Breast epithelium (tissue), 4 donors: ENCODE data around the gene DPYD. TPM values are rescaled to one million over a fixed set of nuclear protein-coding genes. Genes with fewer than 3 reads are reported as not detected.

ENCODE experiments used
- DNase-seq, 2 donors: peaks; one replicate each; pipeline ENCODE4 v3.0.0-alpha.2; 2019; ENCODE audit warnings: low spot score in 2 of 2
- H3K27ac ChIP-seq, 2 donors: fragments of 200-600 bp; sonication (generic) in 1 of 2; one replicate each; pipeline ENCODE4 v1.5.1; 2016 to 2019; ENCODE audit warnings: mild to moderate bottlenecking in 1 of 2
- H3K27me3 ChIP-seq, 2 donors: fragments of 200-600 bp; sonication (generic) in 1 of 2; one replicate each; pipeline versions ENCODE4 v1.5.1 to v1.6.0; 2017 to 2019; ENCODE audit warnings: control low read depth in 1 of 2, mild to moderate bottlenecking in 1 of 2
- H3K36me3 ChIP-seq: fragments of 200-600 bp; one replicate; pipeline ENCODE4 v1.5.1; 2019
- H3K4me1 ChIP-seq, 2 donors: fragments of 200-600 bp; sonication (generic); one replicate each; pipeline ENCODE4 v1.5.1; 2016 to 2019; ENCODE audit warnings: control low read depth in 1 of 2
- H3K4me3 ChIP-seq, 3 donors: fragments of 200-600 bp; sonication (generic); 1 replicate in 2 of 3; 2 replicates in 1 of 3; pipeline ENCODE4 v1.5.1; 2016 to 2019; ENCODE audit warnings: mild to moderate bottlenecking in 3 of 3, moderate library complexity in 2 of 3
- H3K9me3 ChIP-seq, 2 donors: fragments of 200-600 bp; sonication (generic) in 1 of 2; one replicate each; pipeline ENCODE4 v1.5.1; 2016 to 2019; ENCODE audit warnings: control low read depth in 1 of 2
- CTCF ChIP-seq, 3 donors: fragments of 450-650 bp; IDR thresholded peaks; one replicate each; pipeline ENCODE4 v1.5.1; 2016 to 2017; ENCODE audit warnings: antibody characterized with exemption in 3 of 3, mild to moderate bottlenecking in 3 of 3, moderate library complexity in 3 of 3
- POLR2A ChIP-seq: fragments of 450-650 bp; IDR thresholded peaks from one replicate; pipeline ENCODE4 v1.6.1; 2016; ENCODE audit warnings: antibody characterized with exemption, mild to moderate bottlenecking, moderate library complexity
- POLR2AphosphoS5 ChIP-seq, 3 donors: sonication (generic); formaldehyde crosslinking; IDR thresholded peaks; one replicate each; pipeline ENCODE4 v1.6.1; 2017; ENCODE audit warnings: antibody characterized with exemption in 3 of 3
- intact Hi-C: fragments of 100-400 bp; cut with DNase I; formaldehyde crosslinking; loops from one replicate; pipeline ENCODE4 v1.15.1; 2023; ENCODE audit warnings: low total_unique reads
- total RNA-seq, 3 donors: library from RNA; depleted of rRNA; stranded (reverse); fragments of >200 nt; gene quantifications; one replicate each; pipeline ENCODE4 v1.1.0, GENCODE V29; 2016

The DPYD gene
- total RNA-seq, 3 donors from 2014 or later, result 56.4 to 95.1 (median 58.1) TPM

- intact Hi-C loops, result no loop called here
- H3K4me3 ChIP-seq, result no peak overlapping the region
- H3K4me1 ChIP-seq, result no peaks in the 10 kb centered on the region
- no peak for DNase-seq
- no peaks in the 10 kb centered on the region for H3K36me3 ChIP-seq
- no peaks in the 10 kb centered on the region for H3K9me3 ChIP-seq
- H3K27me3 ChIP-seq, result no peaks in the 10 kb centered on the region
- TF ChIP-seq POLR2A (no peak), CTCF (IDR thresholded peaks at IDR 0.05) (peak in 2 of 3 donors; percentile 12 to 24)
- no peak overlapping the region for H3K27ac ChIP-seq
These were observed 100.2 kb downstream of the DPYD start for GRCh38 chr1:97820470-97821188.

GRCh38 chr1:97816927-97817326 is 103.9 kb downstream of the DPYD start:
- H3K9me3 ChIP-seq, result no peaks in the 10 kb centered on the region
- intact Hi-C loops, result no loop called here
- no peaks in the 10 kb centered on the region for H3K27me3 ChIP-seq
- H3K36me3 ChIP-seq, result no peaks in the 10 kb centered on the region
- DNase-seq, result no peak
- no peak overlapping the region for H3K27ac ChIP-seq
- no peaks in the 10 kb centered on the region for H3K4me1 ChIP-seq
- TF ChIP-seq POLR2AphosphoS5 (IDR thresholded peaks at IDR 0.05) (no peak), CTCF (IDR thresholded peaks at IDR 0.05) (no peak), POLR2A (no peak)
- no peak overlapping the region for H3K4me3 ChIP-seq

GRCh38 chr1:97814804-97815203 is 106.0 kb downstream of the DPYD start:
- H3K9me3 ChIP-seq, result no peaks in the 10 kb centered on the region
- no peak overlapping the region for H3K27ac ChIP-seq
- no peaks in the 10 kb centered on the region for H3K4me1 ChIP-seq
- no peaks in the 10 kb centered on the region for H3K36me3 ChIP-seq
- H3K4me3 ChIP-seq, result no peak overlapping the region
- intact Hi-C loops, result no loop called here
- TF ChIP-seq POLR2AphosphoS5 (IDR thresholded peaks at IDR 0.05) (no peak), CTCF (IDR thresholded peaks at IDR 0.05) (no peak), POLR2A (no peak)
- DNase-seq, result no peak
- no peaks in the 10 kb centered on the region for H3K27me3 ChIP-seq

GRCh38 chr1:97814121-97814520 is 106.7 kb downstream of the DPYD start:
- intact Hi-C loops, result no loop called here
- Histone ChIP-seq H3K4me3 (no peak overlapping the region), H3K36me3 (no peaks in the 10 kb centered on the region), H3K4me1 (no peaks in the 10 kb centered on the region), H3K9me3 (no peaks in the 10 kb centered on the region), H3K27me3 (no peaks in the 10 kb centered on the region), H3K27ac (no peak overlapping the region)
- DNase-seq, result no peak
- TF ChIP-seq POLR2A (no peak), CTCF (IDR thresholded peaks at IDR 0.05) (no peak), POLR2AphosphoS5 (IDR thresholded peaks at IDR 0.05) (no peak)

GRCh38 chr1:97812076-97812475 is 108.8 kb downstream of the DPYD start:
- intact Hi-C loops, result no loop called here
- H3K4me3 ChIP-seq, result no peak overlapping the region
- no peaks in the 10 kb centered on the region for H3K27me3 ChIP-seq
- H3K9me3 ChIP-seq, result no peaks in the 10 kb centered on the region
- DNase-seq, result no peak
- H3K36me3 ChIP-seq, result no peaks in the 10 kb centered on the region
- no peak overlapping the region for H3K27ac ChIP-seq
- TF ChIP-seq CTCF (IDR thresholded peaks at IDR 0.05), result no peak
- no peak for TF ChIP-seq POLR2A
- TF ChIP-seq POLR2AphosphoS5 (IDR thresholded peaks at IDR 0.05), result no peak
- H3K4me1 ChIP-seq, result no peaks in the 10 kb centered on the region
